GM23338 (cell line): ENCODE data around the gene RFESD. TPM values are rescaled to one million over a fixed set of nuclear protein-coding genes. Genes with fewer than 3 reads are reported as not detected.

Experiments used
- ATAC-seq: fragments of 200-7000 bp; cut with Tn5 transposase; 3 replicates; pipeline ENCODE4 v1.9.1; 2020
- DNase-seq: peaks from one replicate; pipeline ENCODE4 v3.0.0-alpha.2; 2015; ENCODE audit warnings: low spot score
- H2AFZ ChIP-seq: fragments of 200-600 bp; sonication (generic); 2 replicates; pipeline ENCODE4 v1.8.0; 2016; ENCODE audit warnings: antibody characterized with exemption, mild to moderate bottlenecking, moderate library complexity
- H3F3A ChIP-seq: fragments of 200-600 bp; sonication (generic); replicated peaks from 2 replicates; pipeline ENCODE4 v1.8.0; 2017; ENCODE audit warnings: antibody characterized with exemption, mixed run types, low read depth
- H3K27ac ChIP-seq: fragments of 200-600 bp; sonication (generic); 2 replicates; pipeline ENCODE4 v1.6.1; 2016; ENCODE audit warnings: low read depth
- H3K27me3 ChIP-seq: fragments of 200-600 bp; sonication (generic); 2 replicates; pipeline ENCODE4 v1.8.0; 2016; ENCODE audit warnings: mild to moderate bottlenecking, mixed run types, moderate library complexity; ENCODE audit not compliant: insufficient read depth
- H3K36me3 ChIP-seq: fragments of 200-600 bp; sonication (generic); 2 replicates; pipeline ENCODE4 v1.8.0; 2016; ENCODE audit warnings: mild to moderate bottlenecking; ENCODE audit not compliant: insufficient read depth
- H3K4me1 ChIP-seq: fragments of 200-600 bp; sonication (generic); 2 replicates; pipeline ENCODE4 v1.8.0; 2016; ENCODE audit warnings: mild to moderate bottlenecking, moderate library complexity; ENCODE audit not compliant: insufficient read depth
- H3K4me2 ChIP-seq: fragments of 200-600 bp; sonication (generic); 2 replicates; pipeline ENCODE4 v1.7.1; 2017; ENCODE audit warnings: mixed run types
- H3K4me3 ChIP-seq: fragments of 200-600 bp; sonication (generic); 2 replicates; pipeline ENCODE4 v1.6.1; 2016; ENCODE audit warnings: mixed run types
- H3K79me2 ChIP-seq: fragments of 200-600 bp; sonication (generic); replicated peaks from 2 replicates; pipeline ENCODE4 v1.8.0; 2017; ENCODE audit warnings: mild to moderate bottlenecking; ENCODE audit not compliant: insufficient read depth
- H3K9me2 ChIP-seq: fragments of 200-600 bp; sonication (generic); 2 replicates; pipeline ENCODE4 v1.8.0; 2017; ENCODE audit not compliant: insufficient read depth
- H4K20me1 ChIP-seq: fragments of 200-600 bp; sonication (generic); replicated peaks from 2 replicates; pipeline ENCODE4 v1.8.0; 2017; ENCODE audit warnings: mild to moderate bottlenecking; ENCODE audit not compliant: insufficient read depth
- H3K27ac Mint-ChIP-seq: 2 replicates; pipeline ENCODE4 v1.8.0; 2020; ENCODE audit warnings: inconsistent platforms, mild to moderate bottlenecking, moderate library complexity, mixed read lengths
- H3K27me3 Mint-ChIP-seq: 3 replicates; pipeline ENCODE4 v1.8.0; 2022; ENCODE audit warnings: low read depth, mild to moderate bottlenecking, moderate library complexity, mixed read lengths, inconsistent platforms; ENCODE audit not compliant: insufficient read depth, poor library complexity
- H3K36me3 Mint-ChIP-seq: 3 replicates; pipeline ENCODE4 v1.8.0; 2021; ENCODE audit warnings: low read depth, mild to moderate bottlenecking, inconsistent platforms, moderate library complexity, mixed read lengths
- H3K4me1 Mint-ChIP-seq: 3 replicates; pipeline ENCODE4 v1.8.0; 2020; ENCODE audit warnings: mild to moderate bottlenecking, inconsistent platforms, mixed read lengths
- H3K4me3 Mint-ChIP-seq: 3 replicates; pipeline ENCODE4 v1.8.0; 2021; ENCODE audit warnings: moderate library complexity, mild to moderate bottlenecking, inconsistent platforms, mixed read lengths
- H3K9me3 Mint-ChIP-seq: 3 replicates; pipeline ENCODE4 v1.8.0; 2020; ENCODE audit warnings: moderate library complexity, mild to moderate bottlenecking, inconsistent platforms, mixed read lengths
- CREB1 ChIP-seq: fragments of 250-450 bp; sonication (Bioruptor Pico); IDR thresholded peaks from 2 replicates; pipeline ENCODE4 v1.5.0; 2020; ENCODE audit warnings: low read depth, mild to moderate bottlenecking, moderate library complexity
- CTCF ChIP-seq, 2 experiments: fragments of 200-600 bp in 1 of 2; sonication (generic) in 1 of 2; conservative IDR thresholded peaks; 2 replicates each; pipeline versions ENCODE4 v1.5.1 to v1.6.1; 2016 to 2017; ENCODE audit warnings: antibody characterized with exemption in 2 of 2, low read depth in 2 of 2, mild to moderate bottlenecking in 2 of 2, moderate library complexity in 1 of 2
- EZH2 ChIP-seq: fragments of 200-600 bp; sonication (generic); IDR thresholded peaks from one replicate; pipeline ENCODE4 v1.8.0; 2017; ENCODE audit warnings: antibody characterized with exemption, mild to moderate bottlenecking, low read depth; ENCODE audit not compliant: unreplicated experiment
- EZH2phosphoT487 ChIP-seq: fragments of 200-600 bp; sonication (generic); IDR thresholded peaks from one replicate; pipeline ENCODE4 v1.8.1; 2018; ENCODE audit warnings: antibody characterized with exemption; ENCODE audit not compliant: unreplicated experiment
- JUNB ChIP-seq: IDR thresholded peaks from one replicate; pipeline ENCODE4 v1.6.1; 2016; ENCODE audit warnings: antibody characterized with exemption; ENCODE audit not compliant: unreplicated experiment
- NANOG ChIP-seq: IDR thresholded peaks from 2 replicates; pipeline ENCODE4 v1.6.1; 2016; ENCODE audit warnings: antibody characterized with exemption, borderline replicate concordance
- POLR2AphosphoS5 ChIP-seq: IDR thresholded peaks from 2 replicates; pipeline ENCODE4 v1.6.1; 2016; ENCODE audit warnings: antibody characterized with exemption, low read depth
- REST ChIP-seq: IDR thresholded peaks from one replicate; pipeline ENCODE4 v1.6.1; 2018; ENCODE audit warnings: antibody characterized with exemption; ENCODE audit not compliant: unreplicated experiment
- STAT1 ChIP-seq: IDR thresholded peaks from one replicate; pipeline ENCODE4 v1.6.1; 2016; ENCODE audit warnings: antibody characterized with exemption; ENCODE audit not compliant: unreplicated experiment
- ZNF114 ChIP-seq: fragments of 250-450 bp; sonication (Bioruptor Pico); IDR thresholded peaks from 2 replicates; pipeline ENCODE4 v1.5.0; 2020; ENCODE audit warnings: mild to moderate bottlenecking, moderate library complexity
- ZNF331 ChIP-seq: fragments of 250-450 bp; sonication (Bioruptor Pico); IDR thresholded peaks from 2 replicates; pipeline ENCODE4 v1.5.0; 2020; ENCODE audit warnings: low read depth, mild to moderate bottlenecking, moderate library complexity
- polyA plus RNA-seq: library from polyadenylated mRNA; unstranded; fragments of >200 nt; fragmentation: Nextera tagmentation; extraction: Ambion mirVana; gene quantifications from 2 replicates; pipeline ENCODE4 v1.2.1, GENCODE V29; 2016
- total RNA-seq: library from RNA; depleted of rRNA; stranded (reverse); fragments of >200 nt; shearing (Covaris generic); gene quantifications from 2 replicates; pipeline ENCODE4 v1.2.3, GENCODE V29; 2014

RFESD gene
- total and polyA plus RNA-seq, 2 experiments from 2014 or later = 2.4 to 6.9 TPM

GRCh38 chr5:95606419-95606818 is 40.2 kb upstream of the RFESD start:
- Mint-ChIP-seq H3K4me3 (no peak overlapping the region), H3K27me3 (peaks cover 2% of the 10 kb centered on the region), H3K9me3 (no peaks in the 10 kb centered on the region), H3K36me3 (no peaks in the 10 kb centered on the region), H3K4me1 (no peaks in the 10 kb centered on the region), H3K27ac (no peak overlapping the region)
- no peaks in the 10 kb centered on the region for H3K9me2 ChIP-seq
- H3K4me3 ChIP-seq = no peak overlapping the region
- ATAC-seq (no peak), DNase-seq (no peak)
- no peaks in the 10 kb centered on the region for H3K79me2 ChIP-seq
- H4K20me1 ChIP-seq = no peaks in the 10 kb centered on the region
- no peak overlapping the region for H2AFZ ChIP-seq
- no peak overlapping the region for H3K4me2 ChIP-seq
- no peaks in the 10 kb centered on the region for H3K27me3 ChIP-seq
- H3K4me1 ChIP-seq = no peaks in the 10 kb centered on the region
- TF ChIP-seq NANOG = no peak
- no peak for TF ChIP-seq ZNF114
- no peak for TF ChIP-seq EZH2phosphoT487
- TF ChIP-seq REST = no peak
- TF ChIP-seq CREB1 = no peak
- TF ChIP-seq EZH2 = no peak
- no peak for TF ChIP-seq POLR2AphosphoS5
- TF ChIP-seq CTCF (conservative IDR thresholded peaks at IDR 0.05; ENCODE audit: low read depth in 2 of 2) = no peak
- no peak for TF ChIP-seq JUNB
- no peak overlapping the region for H3K27ac ChIP-seq
- H3F3A ChIP-seq = no peaks in the 10 kb centered on the region
- no peaks in the 10 kb centered on the region for H3K36me3 ChIP-seq

- no peak for ATAC-seq
- TF ChIP-seq EZH2phosphoT487 = no peak
- no peak for TF ChIP-seq REST
- TF ChIP-seq POLR2AphosphoS5 = no peak
- TF ChIP-seq STAT1 = no peak
- TF ChIP-seq JUNB = no peak
- TF ChIP-seq NANOG = no peak
- TF ChIP-seq ZNF331 (CRISPR knock-in tag) = no peak
- no peak for TF ChIP-seq ZNF114
Observed at GRCh38 chr5:95609711-95610110, 36.9 kb upstream of the RFESD start.

More at GRCh38 chr5:95609711-95610110, 36.9 kb upstream of the RFESD start:
- H4K20me1 ChIP-seq = no peaks in the 10 kb centered on the region
- no peak overlapping the region for H3K27ac ChIP-seq
- H3K4me1 ChIP-seq = no peaks in the 10 kb centered on the region
- no peaks in the 10 kb centered on the region for H3K9me2 ChIP-seq
- H3K27me3 Mint-ChIP-seq = peaks cover 2% of the 10 kb centered on the region
- H3K4me3 Mint-ChIP-seq = no peak overlapping the region
- H3K4me3 ChIP-seq = no peak overlapping the region
- peaks cover 15% of the 10 kb centered on the region; the same call in 2 of the 3 replicates for H3K9me3 Mint-ChIP-seq
- H3F3A ChIP-seq = no peaks in the 10 kb centered on the region
- DNase-seq = no peak
- H2AFZ ChIP-seq = no peak overlapping the region
- H3K79me2 ChIP-seq = no peaks in the 10 kb centered on the region
- H3K36me3 Mint-ChIP-seq = peaks cover 12% of the 10 kb centered on the region
- H3K36me3 ChIP-seq = no peaks in the 10 kb centered on the region; the same call in 1 of the 2 replicates
- H3K4me2 ChIP-seq = no peak overlapping the region
- no peaks in the 10 kb centered on the region for H3K4me1 Mint-ChIP-seq
- no peak overlapping the region for H3K27ac Mint-ChIP-seq
- H3K27me3 ChIP-seq = no peaks in the 10 kb centered on the region
